ENCODE data around the gene CAMK4. TPM values are rescaled to one million over a fixed set of nuclear protein-coding genes. Genes with fewer than 3 reads are reported as not detected.

Gene CAMK4
- total and polyA plus RNA-seq, 4 donors: 0.27 to 1.4 (median 1.2) TPM

DNA sequence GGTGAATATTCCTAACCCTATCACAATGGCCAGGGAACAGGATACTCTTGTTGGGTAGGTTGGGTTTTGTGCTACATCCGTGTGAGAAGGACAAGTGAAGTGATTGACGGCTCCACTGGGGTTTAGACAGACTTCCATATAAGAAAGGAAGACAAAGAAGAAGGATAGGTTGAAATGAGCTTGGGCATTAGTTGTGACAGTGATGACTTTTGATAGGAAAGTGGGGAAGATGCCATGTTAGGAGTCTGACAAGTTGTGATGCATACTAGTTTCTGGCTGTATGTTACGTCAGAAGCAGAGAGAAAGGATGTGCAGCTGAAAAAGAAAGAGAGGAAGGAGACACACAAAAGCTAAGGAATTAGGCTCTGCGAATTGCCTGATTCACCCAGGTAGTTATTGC lies 150.2 kb downstream of the CAMK4 start:
- WGBS: 72% methylated on average over 4 of the region's 4 CpGs
- H3K27ac ChIP-seq (ENCODE audit: low read depth in 1 of 2, low read length in 2 of 2): no peak overlapping the region
- no peak overlapping the region for H3K9ac ChIP-seq (ENCODE audit: low read depth in 1 of 2, low read length in 2 of 2)
- H3K36me3 ChIP-seq (ENCODE audit: control insufficient read depth in 4 of 4, insufficient read depth in 3 of 4, low read depth in 1 of 4, low read length in 3 of 4): no peaks in the 10 kb centered on the region
- H3K4me1 ChIP-seq (ENCODE audit: control insufficient read depth in 4 of 4, insufficient read depth in 4 of 4, low read length in 3 of 4): no peaks in the 10 kb centered on the region
- no peak for TF ChIP-seq HNF4G (IDR thresholded peaks at IDR 0.05)
- no peak for TF ChIP-seq RAD21 (IDR thresholded peaks at IDR 0.05)
- TF ChIP-seq HNF4A (conservative IDR thresholded peaks at IDR 0.05): no peak
- no peak for TF ChIP-seq SP1 (IDR thresholded peaks at IDR 0.05)
- TF ChIP-seq YY1 (IDR thresholded peaks at IDR 0.05): no peak
- no peak for TF ChIP-seq GABPA (IDR thresholded peaks at IDR 0.05 in 1 of 2, conservative IDR thresholded peaks at IDR 0.05 in 1 of 2)
- no peak for TF ChIP-seq RXRA (IDR thresholded peaks at IDR 0.05)
- TF ChIP-seq, protein P1, sequence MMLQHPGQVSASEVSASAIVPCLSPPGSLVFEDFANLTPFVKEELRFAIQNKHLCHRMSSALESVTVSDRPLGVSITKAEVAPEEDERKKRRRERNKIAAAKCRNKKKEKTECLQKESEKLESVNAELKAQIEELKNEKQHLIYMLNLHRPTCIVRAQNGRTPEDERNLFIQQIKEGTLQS (IDR thresholded peaks at IDR 0.05): no peak
- TF ChIP-seq, protein P2, sequence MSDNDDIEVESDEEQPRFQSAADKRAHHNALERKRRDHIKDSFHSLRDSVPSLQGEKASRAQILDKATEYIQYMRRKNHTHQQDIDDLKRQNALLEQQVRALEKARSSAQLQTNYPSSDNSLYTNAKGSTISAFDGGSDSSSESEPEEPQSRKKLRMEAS (IDR thresholded peaks at IDR 0.05): no peak
- H3K4me3 ChIP-seq (ENCODE audit: low read depth in 1 of 3, low read length in 3 of 3): no peak overlapping the region
- no peaks in the 10 kb centered on the region for H3K27me3 ChIP-seq (ENCODE audit: control insufficient read depth in 4 of 4, insufficient read depth in 4 of 4, low read length in 3 of 4)
- DNase-seq (ENCODE audit: low spot score): no peak
- no peaks in the 10 kb centered on the region for H3K9me3 ChIP-seq (ENCODE audit: control insufficient read depth in 4 of 4, low read length in 3 of 4)

DNA sequence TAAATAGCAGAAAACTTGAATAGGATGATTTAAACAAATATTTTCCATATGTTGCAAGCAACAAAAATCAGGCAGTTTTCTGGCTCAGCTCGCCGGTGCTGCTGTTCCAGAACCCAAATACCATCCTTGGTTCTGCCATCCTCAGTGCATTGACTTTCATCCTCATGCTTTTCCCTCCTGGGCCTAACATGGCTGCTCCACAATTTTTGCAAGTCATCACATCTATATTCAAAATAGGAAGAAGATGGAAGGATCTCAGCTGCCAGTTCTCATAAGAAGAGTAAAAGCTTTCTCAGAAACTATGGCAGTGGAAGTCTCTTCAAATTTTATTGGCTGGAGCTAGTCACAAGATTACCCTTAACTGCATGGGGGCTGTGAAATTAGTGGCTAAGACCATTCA lies 151.5 kb downstream of the CAMK4 start:
- no peaks in the 10 kb centered on the region for H3K9me3 ChIP-seq (ENCODE audit: control insufficient read depth in 4 of 4, low read length in 3 of 4)
- WGBS: 90% methylated on average over 2 of the region's 2 CpGs
- no peak overlapping the region for H3K27ac ChIP-seq (ENCODE audit: low read depth in 1 of 2, low read length in 2 of 2)
- H3K36me3 ChIP-seq (ENCODE audit: control insufficient read depth in 4 of 4, insufficient read depth in 3 of 4, low read depth in 1 of 4, low read length in 3 of 4): no peaks in the 10 kb centered on the region
- H3K27me3 ChIP-seq (ENCODE audit: control insufficient read depth in 4 of 4, insufficient read depth in 4 of 4, low read length in 3 of 4): no peaks in the 10 kb centered on the region
- DNase-seq (ENCODE audit: low spot score): no peak
- no peak overlapping the region for H3K9ac ChIP-seq (ENCODE audit: low read depth in 1 of 2, low read length in 2 of 2)
- H3K4me3 ChIP-seq (ENCODE audit: low read depth in 1 of 3, low read length in 3 of 3): no peak overlapping the region
- H3K4me1 ChIP-seq (ENCODE audit: control insufficient read depth in 4 of 4, insufficient read depth in 4 of 4, low read length in 3 of 4): no peaks in the 10 kb centered on the region
- TF ChIP-seq NR2F2 (IDR thresholded peaks at IDR 0.05) (no peak), SP1 (IDR thresholded peaks at IDR 0.05) (no peak), RXRA (IDR thresholded peaks at IDR 0.05) (no peak), YY1 (IDR thresholded peaks at IDR 0.05) (no peak), RAD21 (IDR thresholded peaks at IDR 0.05) (no peak), FOXA1 (IDR thresholded peaks at IDR 0.05) (no peak), GABPA (IDR thresholded peaks at IDR 0.05 in 1 of 2, conservative IDR thresholded peaks at IDR 0.05 in 1 of 2) (no peak), TAF1 (conservative IDR thresholded peaks at IDR 0.05) (no peak), JUND (IDR thresholded peaks at IDR 0.05) (no peak)
- TF ChIP-seq, protein P3, sequence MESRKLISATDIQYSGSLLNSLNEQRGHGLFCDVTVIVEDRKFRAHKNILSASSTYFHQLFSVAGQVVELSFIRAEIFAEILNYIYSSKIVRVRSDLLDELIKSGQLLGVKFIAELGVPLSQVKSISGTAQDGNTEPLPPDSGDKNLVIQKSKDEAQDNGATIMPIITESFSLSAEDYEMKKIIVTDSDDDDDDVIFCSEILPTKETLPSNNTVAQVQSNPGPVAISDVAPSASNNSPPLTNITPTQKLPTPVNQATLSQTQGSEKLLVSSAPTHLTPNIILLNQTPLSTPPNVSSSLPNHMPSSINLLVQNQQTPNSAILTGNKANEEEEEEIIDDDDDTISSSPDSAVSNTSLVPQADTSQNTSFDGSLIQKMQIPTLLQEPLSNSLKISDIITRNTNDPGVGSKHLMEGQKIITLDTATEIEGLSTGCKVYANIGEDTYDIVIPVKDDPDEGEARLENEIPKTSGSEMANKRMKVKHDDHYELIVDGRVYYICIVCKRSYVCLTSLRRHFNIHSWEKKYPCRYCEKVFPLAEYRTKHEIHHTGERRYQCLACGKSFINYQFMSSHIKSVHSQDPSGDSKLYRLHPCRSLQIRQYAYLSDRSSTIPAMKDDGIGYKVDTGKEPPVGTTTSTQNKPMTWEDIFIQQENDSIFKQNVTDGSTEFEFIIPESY (IDR thresholded peaks at IDR 0.05): no peak
- TF ChIP-seq, protein P4, sequence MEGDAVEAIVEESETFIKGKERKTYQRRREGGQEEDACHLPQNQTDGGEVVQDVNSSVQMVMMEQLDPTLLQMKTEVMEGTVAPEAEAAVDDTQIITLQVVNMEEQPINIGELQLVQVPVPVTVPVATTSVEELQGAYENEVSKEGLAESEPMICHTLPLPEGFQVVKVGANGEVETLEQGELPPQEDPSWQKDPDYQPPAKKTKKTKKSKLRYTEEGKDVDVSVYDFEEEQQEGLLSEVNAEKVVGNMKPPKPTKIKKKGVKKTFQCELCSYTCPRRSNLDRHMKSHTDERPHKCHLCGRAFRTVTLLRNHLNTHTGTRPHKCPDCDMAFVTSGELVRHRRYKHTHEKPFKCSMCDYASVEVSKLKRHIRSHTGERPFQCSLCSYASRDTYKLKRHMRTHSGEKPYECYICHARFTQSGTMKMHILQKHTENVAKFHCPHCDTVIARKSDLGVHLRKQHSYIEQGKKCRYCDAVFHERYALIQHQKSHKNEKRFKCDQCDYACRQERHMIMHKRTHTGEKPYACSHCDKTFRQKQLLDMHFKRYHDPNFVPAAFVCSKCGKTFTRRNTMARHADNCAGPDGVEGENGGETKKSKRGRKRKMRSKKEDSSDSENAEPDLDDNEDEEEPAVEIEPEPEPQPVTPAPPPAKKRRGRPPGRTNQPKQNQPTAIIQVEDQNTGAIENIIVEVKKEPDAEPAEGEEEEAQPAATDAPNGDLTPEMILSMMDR (IDR thresholded peaks at IDR 0.05; ENCODE audit: low read depth, low read length, missing input control): no peak

DNA sequence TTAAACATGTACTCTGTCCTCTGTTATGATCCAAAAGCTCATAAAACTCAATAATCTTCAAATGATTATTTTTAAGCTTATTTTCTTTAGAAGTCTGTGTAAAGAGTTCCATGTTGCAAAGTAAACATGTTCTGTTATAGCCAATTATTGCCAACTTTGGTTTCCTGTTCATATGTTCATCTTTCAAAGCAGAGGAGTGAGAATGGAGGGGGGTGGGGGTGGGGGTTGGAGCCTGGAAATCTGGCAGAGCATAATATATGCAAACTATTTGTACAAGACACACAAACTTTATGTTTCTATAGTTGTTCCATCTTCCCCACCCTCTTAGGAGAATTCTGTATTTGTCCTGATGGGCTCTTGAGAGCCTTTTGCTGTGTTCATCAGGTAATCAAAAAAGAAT lies 153.1 kb downstream of the CAMK4 start:
- H3K27ac ChIP-seq (ENCODE audit: low read depth in 1 of 2, low read length in 2 of 2): no peak overlapping the region
- H3K9ac ChIP-seq (ENCODE audit: low read depth in 1 of 2, low read length in 2 of 2): no peak overlapping the region
- no peak for DNase-seq (ENCODE audit: low spot score)
- TF ChIP-seq RXRA (IDR thresholded peaks at IDR 0.05) (no peak), YY1 (IDR thresholded peaks at IDR 0.05) (no peak), JUND (IDR thresholded peaks at IDR 0.05) (no peak), EGR1 (IDR thresholded peaks at IDR 0.05; ENCODE audit: low read depth in 2 of 2) (no peak)
- TF ChIP-seq, protein P2 (IDR thresholded peaks at IDR 0.05): no peak
- TF ChIP-seq, protein P5, sequence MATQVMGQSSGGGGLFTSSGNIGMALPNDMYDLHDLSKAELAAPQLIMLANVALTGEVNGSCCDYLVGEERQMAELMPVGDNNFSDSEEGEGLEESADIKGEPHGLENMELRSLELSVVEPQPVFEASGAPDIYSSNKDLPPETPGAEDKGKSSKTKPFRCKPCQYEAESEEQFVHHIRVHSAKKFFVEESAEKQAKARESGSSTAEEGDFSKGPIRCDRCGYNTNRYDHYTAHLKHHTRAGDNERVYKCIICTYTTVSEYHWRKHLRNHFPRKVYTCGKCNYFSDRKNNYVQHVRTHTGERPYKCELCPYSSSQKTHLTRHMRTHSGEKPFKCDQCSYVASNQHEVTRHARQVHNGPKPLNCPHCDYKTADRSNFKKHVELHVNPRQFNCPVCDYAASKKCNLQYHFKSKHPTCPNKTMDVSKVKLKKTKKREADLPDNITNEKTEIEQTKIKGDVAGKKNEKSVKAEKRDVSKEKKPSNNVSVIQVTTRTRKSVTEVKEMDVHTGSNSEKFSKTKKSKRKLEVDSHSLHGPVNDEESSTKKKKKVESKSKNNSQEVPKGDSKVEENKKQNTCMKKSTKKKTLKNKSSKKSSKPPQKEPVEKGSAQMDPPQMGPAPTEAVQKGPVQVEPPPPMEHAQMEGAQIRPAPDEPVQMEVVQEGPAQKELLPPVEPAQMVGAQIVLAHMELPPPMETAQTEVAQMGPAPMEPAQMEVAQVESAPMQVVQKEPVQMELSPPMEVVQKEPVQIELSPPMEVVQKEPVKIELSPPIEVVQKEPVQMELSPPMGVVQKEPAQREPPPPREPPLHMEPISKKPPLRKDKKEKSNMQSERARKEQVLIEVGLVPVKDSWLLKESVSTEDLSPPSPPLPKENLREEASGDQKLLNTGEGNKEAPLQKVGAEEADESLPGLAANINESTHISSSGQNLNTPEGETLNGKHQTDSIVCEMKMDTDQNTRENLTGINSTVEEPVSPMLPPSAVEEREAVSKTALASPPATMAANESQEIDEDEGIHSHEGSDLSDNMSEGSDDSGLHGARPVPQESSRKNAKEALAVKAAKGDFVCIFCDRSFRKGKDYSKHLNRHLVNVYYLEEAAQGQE (IDR thresholded peaks at IDR 0.05): no peak
- no peaks in the 10 kb centered on the region for H3K4me1 ChIP-seq (ENCODE audit: control insufficient read depth in 4 of 4, insufficient read depth in 4 of 4, low read length in 3 of 4)
- no peak overlapping the region for H3K4me3 ChIP-seq (ENCODE audit: low read depth in 1 of 3, low read length in 3 of 3)
- H3K9me3 ChIP-seq (ENCODE audit: control insufficient read depth in 4 of 4, low read length in 3 of 4): no peaks in the 10 kb centered on the region
- H3K36me3 ChIP-seq (ENCODE audit: control insufficient read depth in 4 of 4, insufficient read depth in 3 of 4, low read depth in 1 of 4, low read length in 3 of 4): no peaks in the 10 kb centered on the region
- no peaks in the 10 kb centered on the region for H3K27me3 ChIP-seq (ENCODE audit: control insufficient read depth in 4 of 4, insufficient read depth in 4 of 4, low read length in 3 of 4)
